H1 (cell line): ENCODE measurements around the gene NPTXR. TPM values are rescaled to one million over a fixed set of nuclear protein-coding genes. Genes with fewer than 3 reads are reported as not detected.

ENCODE experiments used
- CTCF ChIA-PET: fragments of 300-600 bp; sonication (Branson Sonifier 250); formaldehyde crosslinking; loops from one replicate; lab custom pipeline; 2021; ENCODE audit not compliant: partially characterized antibody; lab: Charles Lee
- POLR2A ChIA-PET: fragments of 300-600 bp; sonication (Branson Sonifier 250); formaldehyde crosslinking; loops from one replicate; lab custom pipeline; 2021; ENCODE audit warnings: inconsistent platforms; ENCODE audit not compliant: partially characterized antibody; lab: Charles Lee
- DNase-seq, 2 experiments: peaks; one replicate each; pipeline versions ENCODE4 v3.0.0 to v3.0.0-alpha.2; 2010 to 2022; ENCODE audit warnings: low spot score in 2 of 2, low read depth in 1 of 2, mixed read lengths in 1 of 2
- FAIRE-seq: peaks from 2 replicates; lab custom pipeline; 2011; peaks lifted over from hg19 to GRCh38; lab: Jason Lieb, UNC
- H2AFZ ChIP-seq: 2 replicates; pipeline ENCODE4 v1.8.1; 2012; ENCODE audit warnings: low read length, inconsistent platforms
- H2AK5ac ChIP-seq: 2 replicates; pipeline ENCODE4 v1.6.1; 2013; ENCODE audit warnings: low read depth, low read length
- H2BK120ac ChIP-seq: replicated peaks from 2 replicates; pipeline ENCODE3; 2013; ENCODE audit warnings: low read depth, low read length, inconsistent platforms
- H2BK12ac ChIP-seq: 2 replicates; pipeline ENCODE4 v1.6.1; 2013; ENCODE audit warnings: low read depth, low read length
- H2BK15ac ChIP-seq: 2 replicates; pipeline ENCODE4 v1.6.1; 2013; ENCODE audit warnings: low read length
- H2BK20ac ChIP-seq: 2 replicates; pipeline ENCODE4 v1.6.1; 2013; ENCODE audit warnings: low read length
- H2BK5ac ChIP-seq: 2 replicates; pipeline ENCODE4 v1.6.1; 2013; ENCODE audit warnings: low read depth, low read length
- H3K14ac ChIP-seq: 2 replicates; pipeline ENCODE4 v1.6.1; 2013; ENCODE audit warnings: inconsistent platforms; ENCODE audit not compliant: insufficient read length
- H3K18ac ChIP-seq: 2 replicates; pipeline ENCODE4 v1.6.1; 2013; ENCODE audit warnings: low read length; ENCODE audit errors: extremely low read depth
- H3K23ac ChIP-seq: 2 replicates; pipeline ENCODE4 v1.6.1; 2013; ENCODE audit warnings: inconsistent platforms; ENCODE audit not compliant: insufficient read length
- H3K23me2 ChIP-seq: 2 replicates; pipeline ENCODE4 v1.6.1; 2013; ENCODE audit warnings: low read depth, low read length
- H3K27ac ChIP-seq: 2 replicates; pipeline ENCODE4 v1.6.1; 2011; ENCODE audit warnings: low read depth, low read length, inconsistent platforms
- H3K27me3 ChIP-seq, 4 experiments: replicated peaks in 1 of 4; 1 replicate in 1 of 4; 2 replicates in 3 of 4; pipeline versions ENCODE4 v1.6.1 to v1.8.1; 2011 to 2013; ENCODE audit warnings: low read length in 3 of 4, mild to moderate bottlenecking in 3 of 4, inconsistent platforms in 2 of 4, mixed read lengths in 2 of 4, moderate library complexity in 1 of 4; ENCODE audit not compliant: control insufficient read depth in 3 of 4, insufficient read depth in 3 of 4; ENCODE audit errors: extremely low read depth in 1 of 4
- H3K36me3 ChIP-seq, 4 experiments: 2 replicates each; pipeline versions ENCODE4 v1.6.1 to v1.8.1; 2011 to 2013; ENCODE audit warnings: mild to moderate bottlenecking in 4 of 4, low read length in 3 of 4, moderate library complexity in 2 of 4, control low read depth in 1 of 4, inconsistent platforms in 1 of 4; ENCODE audit not compliant: insufficient read depth in 4 of 4, control insufficient read depth in 2 of 4
- H3K4ac ChIP-seq: replicated peaks from 2 replicates; pipeline ENCODE3; 2013; ENCODE audit warnings: low read length, low read depth, mixed read lengths, inconsistent platforms; ENCODE audit not compliant: insufficient read length
- H3K4me1 ChIP-seq, 4 experiments: replicated peaks in 1 of 4; 1 replicate in 1 of 4; 2 replicates in 3 of 4; pipeline versions ENCODE4 v1.6.1 to v1.8.1; 2011 to 2013; ENCODE audit warnings: low read length in 3 of 4, inconsistent platforms in 2 of 4, mixed read lengths in 1 of 4; ENCODE audit not compliant: insufficient read depth in 4 of 4, control insufficient read depth in 3 of 4
- H3K4me2 ChIP-seq, 2 experiments: 2 replicates each; pipeline versions ENCODE4 v1.6.1 to v1.8.1; 2011 to 2013; ENCODE audit warnings: low read depth in 2 of 2, low read length in 2 of 2, control low read depth in 1 of 2, inconsistent platforms in 1 of 2, mild to moderate bottlenecking in 1 of 2; ENCODE audit not compliant: insufficient read depth in 1 of 2
- H3K4me3 ChIP-seq, 4 experiments: fragments of 200-600, 300-600 bp in 1 of 4; sonication (generic), shearing (Covaris generic), sonication (Bioruptor Twin) in 1 of 4; 2 replicates each; pipeline versions ENCODE4 v1.5.1 to v1.8.1; 2011 to 2016; ENCODE audit warnings: low read length in 4 of 4, low read depth in 3 of 4, control low read depth in 2 of 4, inconsistent platforms in 2 of 4, mild to moderate bottlenecking in 2 of 4, mixed read lengths in 1 of 4, moderate library complexity in 1 of 4; ENCODE audit not compliant: insufficient read depth in 2 of 4; ENCODE audit errors: extremely low read depth in 1 of 4
- H3K56ac ChIP-seq: replicated peaks from 2 replicates; pipeline ENCODE3; 2013; ENCODE audit warnings: low read depth, mild to moderate bottlenecking, mixed read lengths, low read length, inconsistent platforms; ENCODE audit not compliant: insufficient read length
- H3K79me1 ChIP-seq: 2 replicates; pipeline ENCODE4 v1.6.1; 2013; ENCODE audit warnings: low read depth, low read length, control low read depth
- H3K79me2 ChIP-seq, 2 experiments: 2 replicates each; pipeline versions ENCODE4 v1.6.1 to v1.8.1; 2012 to 2013; ENCODE audit warnings: low read length in 2 of 2, mild to moderate bottlenecking in 2 of 2, inconsistent platforms in 1 of 2; ENCODE audit not compliant: insufficient read depth in 2 of 2, control insufficient read depth in 1 of 2
- H3K9ac ChIP-seq, 4 experiments: replicated peaks in 1 of 4; 1 replicate in 1 of 4; 2 replicates in 3 of 4; pipeline versions ENCODE4 v1.6.1 to v1.8.1; 2011 to 2013; ENCODE audit warnings: low read depth in 3 of 4, low read length in 3 of 4, control low read depth in 2 of 4, mild to moderate bottlenecking in 2 of 4, moderate library complexity in 2 of 4, inconsistent platforms in 1 of 4; ENCODE audit errors: extremely low read depth in 1 of 4
- H3K9me3 ChIP-seq, 2 experiments: 2 replicates each; pipeline versions ENCODE4 v1.6.1 to v1.8.1; 2012 to 2013; ENCODE audit warnings: mild to moderate bottlenecking in 2 of 2, moderate library complexity in 2 of 2, control low read depth in 1 of 2, inconsistent platforms in 1 of 2, low read depth in 1 of 2, low read length in 1 of 2, mixed read lengths in 1 of 2; ENCODE audit not compliant: insufficient read depth in 2 of 2
- H4K20me1 ChIP-seq, 2 experiments: replicated peaks in 1 of 2; 2 replicates each; pipeline versions ENCODE3 to v1.8.1; 2011 to 2013; ENCODE audit warnings: inconsistent platforms in 2 of 2, low read length in 2 of 2, mild to moderate bottlenecking in 1 of 2; ENCODE audit not compliant: insufficient read depth in 2 of 2, control insufficient read depth in 1 of 2
- H4K5ac ChIP-seq: 2 replicates; pipeline ENCODE4 v1.6.1; 2013; ENCODE audit warnings: low read length, low read depth, mixed read lengths, inconsistent platforms; ENCODE audit not compliant: insufficient read length
- H4K8ac ChIP-seq: 2 replicates; pipeline ENCODE4 v1.8.0; 2013; ENCODE audit warnings: mild to moderate bottlenecking, moderate library complexity, low read length, inconsistent platforms; ENCODE audit not compliant: insufficient read depth; ENCODE audit errors: extremely low read depth
- H4K91ac ChIP-seq: replicated peaks from 2 replicates; pipeline ENCODE3; 2013; ENCODE audit warnings: low read length, mixed read lengths, inconsistent platforms; ENCODE audit not compliant: insufficient read length
- CTCF ChIP-seq, 3 experiments: IDR thresholded peaks; 1 replicate in 2 of 3; 2 replicates in 1 of 3; pipeline versions ENCODE4 v1.5.1 to v1.6.1; 2011; ENCODE audit warnings: low read length in 3 of 3, mild to moderate bottlenecking in 3 of 3, inconsistent platforms in 2 of 3, low read depth in 1 of 3, moderate library complexity in 1 of 3; ENCODE audit not compliant: insufficient read depth in 1 of 3; ENCODE audit errors: control extremely low read depth in 1 of 3
- EGR1 ChIP-seq: IDR thresholded peaks from 2 replicates; pipeline ENCODE4 v1.6.1; 2011; ENCODE audit warnings: low read depth, low read length, borderline replicate concordance
- KDM1A ChIP-seq: fragments of 200-600, 300-600 bp; sonication (generic); IDR thresholded peaks from 2 replicates; pipeline ENCODE4 v1.7.1; 2016; ENCODE audit warnings: mild to moderate bottlenecking, low read length, borderline replicate concordance
- RXRA ChIP-seq: IDR thresholded peaks from 2 replicates; pipeline ENCODE4 v1.6.1; 2011; ENCODE audit warnings: low read depth, mild to moderate bottlenecking, low read length, moderate library complexity; ENCODE audit not compliant: insufficient read depth
- SP4 ChIP-seq: IDR thresholded peaks from 2 replicates; pipeline ENCODE4 v1.6.1; 2012; ENCODE audit warnings: low read length, inconsistent platforms
- WGBS, 2 experiments: shearing (Covaris generic) in 1 of 2; methylation state at CpG; one replicate each; pipeline versions ENCODE4 v1.1.6 to v1.1.7; 2013 to 2015; ENCODE audit warnings: low lambda C conversion rate in 2 of 2, mixed read lengths in 2 of 2, inconsistent platforms in 1 of 2, low coverage in 1 of 2, missing lambda C conversion rate in 1 of 2; ENCODE audit not compliant: insufficient replicate concordance in 2 of 2, insufficient coverage in 1 of 2, insufficient read length in 1 of 2; ENCODE audit errors: extremely low coverage in 1 of 2, missing lambda C conversion rate in 1 of 2; 5-methylcytosine and 5-hydroxymethylcytosine counted together
- polyA plus RNA-seq, 7 experiments: library from polyadenylated mRNA; depleted of rRNA in 3 of 7; stranded (reverse) in 5 of 7; unstranded in 2 of 7; fragments of >200 nt in 5 of 7; fragments of 200-250 nt in 2 of 7; gene quantifications; 1 replicate in 5 of 7; 2 replicates in 1 of 7; 4 replicates in 1 of 7; pipeline versions ENCODE4 v1.2.1 to v1.2.3, GENCODE V29; 2011 to 2013; ENCODE audit warnings: missing spikeins in 2 of 7, mixed read lengths in 2 of 7
- total RNA-seq: library from RNA; stranded (reverse); fragmentation: NEBNext Ultra II Directional; extraction: Animal tissue kit (Norgen Biotek cat#: 25700); gene quantifications from 2 replicates; pipeline ENCODE4 v1.2.1, GENCODE V29; 2021

The NPTXR gene
- total and polyA plus RNA-seq, 2 of the 8 experiments (the other 6 are each of a cell fraction or from before 2014, with no cell fraction given): 3.7 to 6.4 TPM

GRCh38 chr22:38834215-38834953 is 9.4 kb downstream of the NPTXR start:
- Histone ChIP-seq H4K8ac (no peak overlapping the region), H2BK12ac (no peak overlapping the region), H2AFZ (no peak overlapping the region), H4K20me1 (peaks cover 0 to 3% of the 10 kb centered on the region in 2 experiments), H3K4ac (no peak overlapping the region), H2BK120ac (no peak overlapping the region), H3K79me1 (no peaks in the 10 kb centered on the region), H3K23ac (no peak overlapping the region), H4K5ac (no peak overlapping the region), H3K56ac (no peak overlapping the region), H3K36me3 (no peaks in the 10 kb centered on the region), H3K27ac (no peak overlapping the region), H3K18ac (no peak overlapping the region), H3K79me2 (no peaks in the 10 kb centered on the region), H2BK20ac (peak overlapping the region; percentile 80; the same call in 1 of the 2 replicates), H3K14ac (no peak overlapping the region), H3K4me2 (no peak overlapping the region), H2BK15ac (0 out of 2 replicates have a peak overlapping the region, but pooled peaks have one; percentile 49), H3K27me3 (no peaks in the 10 kb centered on the region), H2AK5ac (no peak overlapping the region; the same call in 1 of the 2 replicates), H3K4me3 (no peak overlapping the region), H3K9me3 (no peaks in the 10 kb centered on the region), H4K91ac (no peak overlapping the region), H3K4me1 (peaks cover 0 to 6% (median 3%) of the 10 kb centered on the region in 4 experiments; a peak in 5 of 7 replicates), H3K23me2 (peaks cover 1% of the 10 kb centered on the region; the same call in 1 of the 2 replicates), H2BK5ac (no peak overlapping the region; the same call in 1 of the 2 replicates), H3K9ac (no peak overlapping the region)
- ChIA-PET CTCF (interaction anchor here (0.5 to 5.6 kb wide), 12 partner anchors 8 to 93 kb away, joined by 3 to 53 read pairs (median 6); partner anchors contain the start of gene NPTXR), POLR2A (interaction anchor here (0.7 to 1.7 kb wide), 4 partner anchors 9 to 521 kb away, joined by 3 to 5 read pairs (median 4); partner anchors contain the start of gene NPTXR)
- DNase-seq (no peak), FAIRE-seq (no peak)
- no peak for TF ChIP-seq EGR1
- TF ChIP-seq KDM1A: no peak
- TF ChIP-seq RXRA: no peak
- no peak for TF ChIP-seq CTCF (IDR thresholded peaks at IDR 0.05; ENCODE audit: control extremely low read depth in 1 of 3, insufficient read depth in 1 of 3, low read depth in 1 of 3, low read length in 3 of 3)
- TF ChIP-seq SP4: no peak
- WGBS, 2 experiments: 83% methylated on average over 13 of the region's 13 CpGs; no CpG with 5 or more reads in 1 of the 2 experiments
